Panc1 (cell line): ENCODE measurements around the gene AMN. TPM values are rescaled to one million over a fixed set of nuclear protein-coding genes. Genes with fewer than 3 reads are reported as not detected.

Experiments used
- ATAC-seq: fragments of 200-7000 bp; cut with Tn5 transposase; 2 replicates; pipeline ENCODE4 v1.9.1; 2020; ENCODE audit warnings: mild to moderate bottlenecking, moderate library complexity
- BruUV-seq: library from RNA; stranded (reverse); fragments of 400-500 nt; replicated peaks from 2 replicates; lab custom pipeline; 2021; lab: Mats Ljungman, UMichigan
- CTCF ChIA-PET: fragments of 300-600 bp; sonication (Branson Sonifier 250); formaldehyde crosslinking; loops from one replicate; lab custom pipeline; 2022; ENCODE audit warnings: antibody characterized with exemption; lab: Charles Lee
- POLR2A ChIA-PET: fragments of 300-600 bp; sonication (Branson Sonifier 250); formaldehyde crosslinking; loops from one replicate; lab custom pipeline; 2022; ENCODE audit warnings: antibody characterized with exemption; lab: Charles Lee
- DNase-seq: peaks from one replicate; pipeline ENCODE4 v3.0.0-alpha.2; 2010; ENCODE audit warnings: low read depth, low spot score
- H3K27ac ChIP-seq: 2 replicates; pipeline ENCODE4 v1.5.1; 2011; ENCODE audit warnings: mild to moderate bottlenecking, low read length, inconsistent platforms
- H3K27me3 ChIP-seq: fragments of 200-500 bp; sonication (Bioruptor generic); 2 replicates; pipeline ENCODE4 v1.6.0; 2014; ENCODE audit warnings: low read length, inconsistent platforms; ENCODE audit not compliant: control insufficient read depth, insufficient read depth
- H3K36me3 ChIP-seq: fragments of 200-500 bp; sonication (Bioruptor generic); 2 replicates; pipeline ENCODE4 v1.5.1; 2014; ENCODE audit warnings: inconsistent platforms, mild to moderate bottlenecking, low read length, moderate library complexity; ENCODE audit not compliant: control insufficient read depth, insufficient read depth
- H3K4me1 ChIP-seq: 2 replicates; pipeline ENCODE4 v1.5.1; 2011; ENCODE audit warnings: inconsistent platforms, mild to moderate bottlenecking, low read length, moderate library complexity; ENCODE audit not compliant: control insufficient read depth, insufficient read depth
- H3K4me3 ChIP-seq, 2 experiments: 2 replicates each; pipeline ENCODE4 v1.5.1; 2011 to 2012; ENCODE audit warnings: low read depth in 2 of 2, low read length in 2 of 2, mild to moderate bottlenecking in 2 of 2, inconsistent platforms in 1 of 2, moderate library complexity in 1 of 2
- H3K9me3 ChIP-seq: fragments of 200-500 bp; sonication (Bioruptor generic); 2 replicates; pipeline ENCODE4 v1.5.1; 2014; ENCODE audit warnings: low read depth, mild to moderate bottlenecking, inconsistent platforms, low read length, moderate library complexity; ENCODE audit not compliant: control insufficient read depth, insufficient read depth
- CTCF ChIP-seq: fragments of 450-650 bp; IDR thresholded peaks from 2 replicates; pipeline ENCODE4 v1.5.1; 2017; ENCODE audit warnings: mild to moderate bottlenecking
- POLR2AphosphoS5 ChIP-seq: IDR thresholded peaks from 2 replicates; pipeline ENCODE4 v1.6.1; 2012; ENCODE audit warnings: mild to moderate bottlenecking, low read depth, low read length, moderate library complexity
- REST ChIP-seq, 2 experiments: IDR thresholded peaks; 2 replicates each; pipeline ENCODE4 v1.6.1; 2011 to 2012; ENCODE audit warnings: low read depth in 2 of 2, control low read depth in 1 of 2, low read length in 1 of 2, mild to moderate bottlenecking in 1 of 2, moderate library complexity in 1 of 2; ENCODE audit not compliant: insufficient read depth in 1 of 2
- SIN3A ChIP-seq: IDR thresholded peaks from 2 replicates; pipeline ENCODE4 v1.6.1; 2012; ENCODE audit warnings: low read depth, mild to moderate bottlenecking, low read length, moderate library complexity, borderline replicate concordance; ENCODE audit not compliant: insufficient read depth
- TCF7L2 ChIP-seq: IDR thresholded peaks from 2 replicates; pipeline ENCODE4 v1.6.1; 2011; ENCODE audit warnings: mild to moderate bottlenecking, low read depth, low read length, inconsistent platforms
- in situ Hi-C: cut with HindIII; loops from 2 replicates; pipeline ENCODE4 v1.10.0; 2016; ENCODE audit warnings: low sequenced_read_pairs, low pct_unique_long_range_greater_than_20kb
- intact Hi-C: fragments of 100-400 bp; cut with micrococcal nuclease; formaldehyde crosslinking; loops from one replicate; pipeline ENCODE4 v1.10.0; 2022; ENCODE audit not compliant: unreplicated experiment
- total RNA-seq: library from RNA; stranded (reverse); gene quantifications from one replicate; pipeline ENCODE4 v1.2.1, GENCODE V29; 2021; ENCODE audit not compliant: unreplicated experiment

The AMN gene
- total RNA-seq, 1 experiment from 2014 or later, result 0.44 TPM

GRCh38 chr14:102916347-102917055, 6.0 kb upstream of the AMN start:
- no peak overlapping the region for H3K27ac ChIP-seq
- no peaks in the 10 kb centered on the region for H3K27me3 ChIP-seq
- BruUV-seq, result no TSS peak
- H3K4me1 ChIP-seq, result no peaks in the 10 kb centered on the region
- DNase-seq (no peak), ATAC-seq (peak; percentile 17; the same call in 1 of the 2 replicates)
- H3K9me3 ChIP-seq, result no peaks in the 10 kb centered on the region
- no peak overlapping the region for H3K4me3 ChIP-seq
- POLR2A ChIA-PET, result no interaction called here
- no peak for TF ChIP-seq REST (IDR thresholded peaks at IDR 0.05; ENCODE audit: insufficient read depth in 1 of 2, low read depth in 2 of 2, low read length in 1 of 2)
- no peak for TF ChIP-seq SIN3A
- no peak for TF ChIP-seq TCF7L2
- TF ChIP-seq POLR2AphosphoS5, result no peak
- no peak for TF ChIP-seq CTCF
- in situ Hi-C loops, result no loop called here
- CTCF ChIA-PET, result interaction anchor here (0.6 kb wide), 1 partner anchor 967 kb away, joined by 3 read pairs; no protein-coding TSS in a partner anchor
- H3K36me3 ChIP-seq, result no peaks in the 10 kb centered on the region
- intact Hi-C loops, result no loop called here

GRCh38 chr14:102917056-102917385, 5.4 kb upstream of the AMN start:
- intact Hi-C loops, result no loop called here
- Histone ChIP-seq H3K4me1 (no peaks in the 10 kb centered on the region), H3K36me3 (no peaks in the 10 kb centered on the region), H3K9me3 (no peaks in the 10 kb centered on the region), H3K27ac (no peak overlapping the region), H3K27me3 (no peaks in the 10 kb centered on the region), H3K4me3 (no peak overlapping the region)
- no TSS peak for BruUV-seq
- ATAC-seq, result peak; percentile 4; the same call in 1 of the 2 replicates
- ChIA-PET CTCF (interaction anchor here (0.6 kb wide), 1 partner anchor 968 kb away, joined by 3 read pairs; no protein-coding TSS in a partner anchor), POLR2A (no interaction called here)
- in situ Hi-C loops, result no loop called here
- TF ChIP-seq POLR2AphosphoS5 (no peak), TCF7L2 (no peak), REST (IDR thresholded peaks at IDR 0.05; ENCODE audit: insufficient read depth in 1 of 2, low read depth in 2 of 2, low read length in 1 of 2) (no peak), CTCF (no peak), SIN3A (no peak)
- no peak for DNase-seq
